Nucleus accumbens (tissue), 56 donors: ENCODE measurements around the gene GRB14.
"Not testable (repeated sequence)": the region's sequence is repeated elsewhere in the genome, so short reads cannot be mapped to it uniquely, and the experiment has no call there.

Experiments used
- DNase-seq, 56 donors: peaks; one replicate each; lab custom pipeline; 2025; lab: John Stamatoyannopoulos, UW

GRB14 gene

DNA sequence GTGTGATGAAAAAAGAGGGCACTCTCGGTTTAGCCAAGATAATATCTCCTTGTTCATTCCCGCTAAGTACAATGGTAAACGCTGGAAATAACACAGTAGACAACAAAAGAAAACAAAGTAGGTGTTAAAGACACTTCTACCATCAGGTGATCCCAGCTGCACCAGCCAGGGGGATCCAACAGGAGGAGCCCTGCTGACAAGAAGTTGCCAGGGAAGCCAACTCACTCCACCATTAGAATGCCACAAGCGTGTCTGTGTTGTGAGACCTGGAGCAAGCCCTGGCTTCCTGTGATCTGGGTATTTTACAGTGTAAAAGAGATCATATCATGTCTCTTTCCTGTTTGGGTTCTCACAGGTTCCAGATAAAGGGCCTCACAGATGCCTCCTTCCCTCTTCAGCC lies 117.0 kb downstream of the GRB14 start:
- no peak for DNase-seq

DNA sequence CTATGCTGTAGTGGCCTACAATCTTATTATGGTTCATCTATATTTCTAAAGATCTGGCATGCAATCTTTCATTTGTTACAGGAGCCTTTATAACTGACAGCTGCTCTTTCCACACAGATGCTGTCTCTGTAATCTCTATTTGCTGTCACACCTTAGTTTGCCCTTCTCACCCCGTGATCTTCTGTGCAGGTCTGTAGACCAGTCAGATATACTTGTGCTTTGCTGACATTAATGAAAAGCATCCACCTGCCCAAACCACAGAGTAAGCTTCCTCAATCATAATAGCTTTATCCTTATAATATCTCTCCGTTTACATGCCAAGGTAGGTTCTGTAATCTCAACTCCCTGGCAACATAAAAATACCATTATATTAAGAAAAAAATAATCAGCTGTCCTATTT lies 122.4 kb downstream of the GRB14 start:
- DNase-seq = no peak

DNA sequence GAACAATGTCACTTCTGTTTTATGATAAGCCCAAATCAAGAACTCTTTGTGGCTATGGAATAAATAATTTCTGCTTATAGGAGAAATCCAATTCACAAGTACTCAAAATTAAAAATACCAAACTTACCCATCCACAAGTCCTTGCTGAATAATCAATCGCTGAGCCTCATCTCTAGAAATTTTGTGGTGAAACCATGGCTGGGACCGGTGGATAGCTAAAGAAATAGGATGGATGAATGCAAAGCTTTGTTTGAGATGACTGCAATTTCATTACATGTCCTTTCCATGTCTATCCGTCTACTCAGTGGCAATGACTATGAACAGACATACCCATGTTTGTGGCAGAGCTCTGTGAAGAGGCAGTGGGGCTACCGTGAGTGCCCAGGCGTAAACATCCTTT lies 124.4 kb downstream of the GRB14 start:
- DNase-seq = peak in 13 of 56 donors; percentile 1 to 37 (median 7)

DNA sequence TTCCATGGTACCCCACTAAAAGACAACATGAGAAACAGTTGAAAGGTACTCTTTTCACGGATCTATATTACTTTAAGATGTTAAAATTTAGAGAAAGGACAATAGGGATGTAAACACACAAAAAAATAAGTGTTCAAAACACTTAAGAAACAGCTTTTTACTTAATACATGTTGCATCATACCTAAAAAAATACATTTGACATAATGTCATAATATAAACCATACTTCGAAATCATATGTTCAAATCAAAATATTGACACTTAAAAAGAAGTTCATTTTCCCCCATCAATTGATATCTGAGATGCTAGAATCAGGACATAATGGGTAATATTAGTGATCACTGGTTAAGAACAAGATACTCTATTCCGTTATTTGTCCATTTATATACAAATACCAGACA lies 124.9 kb downstream of the GRB14 start:
- no peak for DNase-seq

DNA sequence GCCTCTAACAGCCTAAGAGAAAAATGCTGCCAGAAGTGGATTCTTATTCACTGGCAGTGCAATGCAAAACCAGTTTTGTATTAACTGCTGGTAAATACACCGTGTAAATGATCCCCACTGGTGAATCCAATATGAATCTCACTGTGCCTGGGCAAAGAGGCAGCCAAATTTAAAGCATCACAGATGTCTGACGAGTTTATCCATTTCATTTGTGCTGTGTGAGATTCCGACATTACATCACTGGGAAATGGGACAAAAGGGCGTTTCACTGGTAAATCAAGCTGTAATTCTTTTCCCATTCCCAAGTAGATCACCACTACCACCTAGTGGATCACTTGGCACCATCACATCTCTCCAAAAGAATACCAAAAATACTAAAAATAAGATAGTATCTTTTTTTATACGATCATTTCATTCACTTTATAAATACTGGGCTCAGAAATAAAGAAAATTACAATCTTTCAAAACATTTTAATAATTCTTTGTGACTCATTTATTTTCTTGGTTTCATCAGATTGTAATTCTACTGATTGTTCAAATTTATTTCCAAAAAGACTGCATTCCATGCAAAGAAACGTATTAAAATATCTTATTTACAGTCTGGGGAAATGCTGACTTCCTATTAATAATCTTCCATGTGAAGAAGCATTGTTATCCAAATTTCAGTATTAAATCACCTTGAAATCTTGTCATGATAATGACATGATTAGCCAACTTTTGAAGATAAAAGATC lies 125.6 kb downstream of the GRB14 start:
- peak in 37 of 56 donors; percentile 3 to 72 (median 41) for DNase-seq

DNA sequence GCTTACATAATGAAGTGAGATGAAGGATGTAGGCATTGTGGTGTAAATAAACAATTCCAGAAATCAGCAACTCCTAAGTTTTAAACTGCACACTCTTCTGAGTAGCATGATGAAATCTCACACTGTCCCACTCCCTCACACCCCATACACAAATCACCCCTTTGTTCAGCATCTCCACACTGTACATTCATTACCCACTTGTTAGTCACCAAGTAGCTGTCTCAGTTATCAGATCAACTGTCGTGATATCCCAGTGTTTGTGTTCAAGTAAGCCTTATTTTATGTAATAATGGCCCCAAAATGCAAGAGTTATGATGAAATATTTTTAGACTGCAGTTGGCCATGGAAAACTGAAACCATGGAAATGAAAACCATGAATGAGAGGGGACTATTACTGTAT lies 135.7 kb downstream of the GRB14 start:
- DNase-seq = peak in 1 of 56 donors; percentile 25

DNA sequence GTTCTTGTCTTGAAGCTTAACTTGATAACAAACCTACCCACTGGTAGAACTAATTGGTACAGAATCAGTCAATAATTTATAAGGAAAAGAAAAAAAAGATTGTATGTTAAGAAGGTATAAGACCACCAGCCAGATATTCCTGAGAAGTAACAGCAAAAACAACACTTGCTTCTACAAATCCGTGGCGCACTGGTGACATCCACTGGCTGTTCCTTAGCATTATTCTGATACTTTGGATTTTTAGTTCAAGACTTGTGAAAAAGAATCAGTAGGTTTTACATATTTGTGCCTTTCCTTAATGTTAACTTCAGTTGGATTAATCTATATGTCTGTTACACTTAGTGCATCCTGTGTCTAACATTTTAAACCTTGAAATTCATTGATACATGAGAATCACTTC lies 141.8 kb downstream of the GRB14 start:
- DNase-seq = peak in 33 of 56 donors; percentile 2 to 70 (median 20)

DNA sequence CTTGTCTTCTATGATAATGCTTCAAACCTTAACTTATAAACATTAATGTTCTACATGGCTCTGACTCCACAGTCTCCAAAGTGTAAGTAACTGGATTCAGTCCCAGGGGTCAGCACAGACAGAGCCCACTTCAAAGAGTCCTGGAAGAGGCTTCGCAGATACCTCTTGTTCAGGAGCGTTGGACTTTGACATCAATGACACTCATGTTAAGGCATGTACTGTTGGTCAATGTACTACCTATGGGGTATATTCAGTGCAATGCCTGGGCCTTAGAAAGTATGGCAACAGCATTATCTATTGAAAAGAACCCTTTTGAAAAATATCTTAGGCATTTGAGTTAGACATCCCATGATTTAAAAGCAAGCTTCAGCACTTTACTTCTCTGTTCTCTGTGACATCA lies 143.1 kb downstream of the GRB14 start:
- no peak for DNase-seq

DNA sequence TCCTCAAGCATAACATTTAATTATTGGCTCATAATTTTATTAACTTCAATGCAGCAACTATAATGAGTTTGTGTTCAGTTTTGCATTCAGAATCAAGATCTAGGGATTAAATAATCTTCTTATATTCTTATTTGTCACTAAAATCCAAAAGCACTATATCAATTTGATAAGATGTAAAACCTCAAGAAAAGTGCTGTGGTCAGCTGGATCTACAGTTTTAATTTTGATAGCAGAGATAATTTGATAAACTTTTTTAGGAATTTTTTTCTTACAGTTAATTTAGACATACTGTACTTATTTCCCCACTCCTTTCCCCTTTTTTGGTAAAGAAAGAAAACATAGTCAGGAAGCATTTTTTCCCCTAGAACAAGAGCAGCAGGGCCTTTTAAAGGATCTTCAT lies 146.4 kb downstream of the GRB14 start:
- DNase-seq = no peak

DNA sequence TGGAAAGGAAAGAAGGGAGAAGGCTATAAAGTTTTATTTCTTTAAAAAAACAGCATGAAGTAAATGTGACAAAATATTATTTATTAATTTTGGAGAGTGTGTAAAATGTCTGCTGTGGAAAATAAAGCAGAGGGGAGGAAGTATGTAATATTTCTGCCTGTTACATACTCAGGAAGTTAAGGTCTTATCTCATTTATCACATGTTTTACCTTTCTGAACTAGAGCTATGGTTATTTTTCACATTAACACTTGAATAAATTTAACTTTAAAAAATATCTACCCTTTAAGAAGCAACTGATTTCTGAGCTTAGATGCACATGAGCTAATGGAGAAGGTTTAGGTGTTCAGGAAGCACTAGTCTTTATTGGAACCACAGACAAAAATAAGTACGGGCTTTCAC lies 148.3 kb downstream of the GRB14 start:
- no peak for DNase-seq

DNA sequence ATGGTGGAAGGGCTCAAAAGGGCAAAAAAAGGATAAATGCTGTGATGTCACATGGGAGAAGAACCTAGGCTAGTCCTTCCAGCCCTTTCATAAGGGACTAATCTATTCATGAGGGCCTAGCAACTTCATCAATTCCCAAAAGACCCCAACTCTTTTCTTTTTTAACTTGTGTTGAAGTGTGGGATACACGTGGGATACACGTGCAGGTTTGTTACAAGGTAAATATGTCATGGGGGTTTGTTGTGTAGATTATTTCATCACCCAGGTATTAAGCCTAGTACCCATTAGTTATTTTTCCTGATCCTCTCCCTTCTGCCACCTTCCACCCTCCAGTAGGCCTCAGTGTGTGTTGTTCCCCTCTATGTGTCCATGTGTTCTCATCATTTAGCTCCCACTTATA lies 156.2 kb downstream of the GRB14 start:
- not testable (repeated sequence) for DNase-seq

DNA sequence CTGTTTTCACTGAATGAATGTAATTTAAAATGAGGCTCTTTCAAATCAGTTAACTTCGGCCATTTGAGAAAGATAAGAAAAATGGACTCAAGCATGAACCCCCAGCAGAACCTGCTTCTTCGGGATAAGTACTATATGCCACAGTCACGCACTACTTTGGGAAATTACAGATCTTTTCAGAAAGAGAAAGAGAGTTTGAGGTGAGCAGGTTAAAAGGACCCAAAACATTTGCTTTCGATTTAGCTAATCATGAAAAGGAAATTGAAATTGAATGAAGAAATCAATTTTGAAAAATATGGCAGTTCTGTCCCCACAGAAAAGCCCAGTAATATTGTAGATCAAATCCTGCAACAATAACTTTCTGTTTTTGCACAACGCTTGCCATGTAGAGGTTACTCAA lies 156.9 kb downstream of the GRB14 start:
- DNase-seq = no peak

DNA sequence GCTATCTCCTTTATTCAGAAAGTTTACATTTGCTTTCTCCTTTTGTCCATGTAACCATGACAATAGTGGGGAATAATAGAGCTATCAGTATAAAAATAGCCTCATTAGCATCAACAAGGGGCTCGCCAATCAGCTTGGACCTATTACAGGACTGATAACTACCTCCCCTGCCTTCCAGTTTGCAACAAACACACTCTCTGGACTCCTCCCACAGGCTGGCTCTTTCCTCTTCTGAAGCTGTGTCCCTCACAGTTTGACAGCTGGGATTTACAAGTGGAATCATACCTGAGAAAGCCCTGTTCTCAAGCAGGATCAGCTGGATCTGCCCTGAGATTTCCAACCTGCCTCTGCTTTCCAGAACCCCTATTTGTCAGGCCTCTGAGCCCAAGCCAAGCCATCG lies 162.5 kb downstream of the GRB14 start:
- DNase-seq = no peak

DNA sequence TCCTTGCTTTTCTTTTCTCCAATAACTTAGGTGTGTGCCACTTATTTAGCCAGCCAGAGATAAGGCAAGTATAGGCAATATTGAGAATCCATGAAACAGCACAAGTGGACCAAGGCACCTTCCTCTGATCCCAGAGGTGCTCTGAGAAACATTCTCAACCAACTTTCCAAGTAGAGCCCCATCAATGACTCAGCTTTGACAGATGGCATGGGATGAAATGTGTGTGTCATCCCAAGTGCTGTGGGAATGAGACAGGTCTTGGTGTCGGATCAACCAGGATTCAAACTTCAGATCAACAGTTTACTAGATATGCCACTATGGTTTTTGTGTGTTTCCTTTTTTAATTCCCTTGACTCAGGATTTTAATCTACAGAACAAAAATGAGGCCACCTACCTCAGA lies 164.0 kb downstream of the GRB14 start:
- DNase-seq = no peak

DNA sequence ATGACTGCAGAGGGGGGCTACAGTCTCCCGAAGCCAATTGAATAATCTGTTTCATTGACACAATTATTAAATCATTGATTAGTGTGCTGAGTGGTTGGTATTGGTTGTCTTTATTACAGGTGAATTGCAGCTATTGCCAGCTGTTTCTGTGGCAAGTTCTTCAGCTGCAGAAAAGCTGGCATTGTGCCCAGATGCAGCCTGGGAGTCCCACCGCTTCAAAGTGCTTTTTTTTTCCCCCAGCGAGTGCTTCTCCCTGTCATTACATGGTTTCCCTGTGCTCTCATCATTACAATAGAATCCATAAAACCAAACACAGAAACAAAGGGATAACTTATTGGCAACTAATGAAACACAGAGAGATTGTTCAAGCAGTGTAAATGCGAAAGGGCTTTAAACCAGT lies 164.7 kb downstream of the GRB14 start:
- DNase-seq = peak in 6 of 56 donors; percentile 1 to 14 (median 3)

DNA sequence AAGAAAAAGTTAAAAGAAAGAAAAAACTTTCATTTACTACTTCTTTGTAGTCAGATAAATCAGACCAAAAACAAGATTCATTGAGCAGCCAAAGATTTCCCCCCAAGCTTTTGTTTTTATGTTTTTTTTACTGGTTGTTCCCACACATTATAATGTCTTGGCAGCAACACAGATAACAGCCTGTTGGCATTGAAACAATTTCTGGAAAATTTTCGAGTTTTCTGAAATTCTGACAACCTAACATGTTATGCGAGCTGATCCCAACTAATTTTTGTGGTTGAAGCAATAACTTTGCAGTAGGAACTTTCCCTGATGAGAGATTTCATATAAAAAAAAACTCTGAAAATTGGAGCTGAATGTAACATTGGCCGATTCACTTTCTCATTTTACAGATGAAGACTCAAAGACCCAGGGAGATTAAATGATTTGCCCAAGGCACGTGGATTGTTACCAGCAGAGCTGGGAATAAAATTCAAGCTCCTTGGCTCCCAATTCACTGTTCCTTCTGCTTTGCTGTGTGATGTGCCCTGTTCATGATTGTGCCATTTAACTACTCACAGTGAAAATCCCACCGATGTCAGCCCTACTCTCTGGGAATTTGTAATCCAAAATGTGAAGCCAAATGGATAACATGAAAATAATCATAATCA lies 167.5 kb downstream of the GRB14 start:
- DNase-seq = no peak

DNA sequence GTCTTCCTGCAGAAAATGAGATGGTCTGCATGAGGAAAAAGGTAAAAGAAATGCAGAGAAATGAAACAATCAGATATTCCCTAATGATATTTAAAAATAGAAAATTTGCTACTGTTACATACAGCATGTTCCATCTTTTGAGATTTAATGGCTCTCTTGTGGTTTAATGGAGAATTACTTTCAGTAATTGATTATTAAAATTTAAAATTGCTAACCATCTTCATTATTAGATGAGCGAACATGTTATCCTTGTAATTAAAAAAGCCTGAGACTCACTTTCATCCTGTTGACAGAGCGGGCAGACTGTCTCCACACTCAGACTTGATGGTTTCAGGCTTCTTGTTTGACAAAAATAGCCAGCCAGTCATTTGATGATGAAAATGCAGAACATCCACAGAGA lies 171.0 kb downstream of the GRB14 start:
- DNase-seq = no peak

DNA sequence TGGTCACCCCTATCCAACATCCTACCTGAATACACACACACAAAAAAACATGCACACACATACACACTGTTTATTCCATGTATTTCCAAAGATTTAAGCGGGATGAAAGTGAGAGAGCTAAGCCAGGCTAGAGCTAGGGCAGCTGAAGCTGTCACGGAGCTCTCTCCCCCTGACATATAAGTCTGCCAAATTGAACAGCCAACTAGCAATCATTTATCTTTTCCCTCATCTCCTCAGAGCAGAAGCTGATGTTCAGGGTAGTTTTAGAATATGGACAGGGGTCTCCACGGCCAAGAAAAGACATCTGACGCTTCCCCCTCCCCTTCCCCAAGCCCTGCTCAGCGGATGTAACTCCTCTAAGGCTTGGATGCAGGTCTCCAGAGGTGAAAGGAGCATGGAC lies 171.6 kb downstream of the GRB14 start:
- DNase-seq = no peak

DNA sequence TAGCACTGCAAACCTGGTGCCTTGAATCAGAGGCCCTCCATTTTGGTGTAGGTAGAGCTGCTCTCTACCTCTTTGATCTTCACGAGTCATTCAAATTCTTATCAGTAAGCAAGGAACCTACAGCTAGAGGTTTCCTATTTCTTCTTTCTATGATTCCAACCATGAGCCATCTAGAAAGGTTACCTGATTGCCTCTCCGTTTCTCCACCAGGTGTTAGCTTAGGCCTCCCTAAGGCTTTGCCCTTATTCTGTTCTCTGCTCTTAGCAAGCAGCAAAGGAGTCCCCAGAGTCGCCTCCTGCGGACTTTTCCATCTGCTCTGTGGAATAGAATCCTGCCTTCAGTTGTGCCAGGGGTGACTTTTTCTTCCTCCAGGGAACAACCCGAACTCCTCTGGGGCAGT lies 173.6 kb downstream of the GRB14 start:
- no peak for DNase-seq
